SK-MEL-5 (cell line): ENCODE data around the gene MEI4. TPM values are rescaled to one million over a fixed set of nuclear protein-coding genes. Genes with fewer than 3 reads are reported as not detected.
"Not testable (repeated sequence)": the region's sequence is repeated elsewhere in the genome, so short reads cannot be mapped to it uniquely, and the experiment has no call there.

Experiments used
- DNase-seq: peaks from one replicate; pipeline ENCODE4 v3.0.0-alpha.2; 2016; ENCODE audit warnings: low read depth, low spot score
- in situ Hi-C: cut with HindIII; loops from 2 replicates; pipeline ENCODE4 v1.10.0; 2016; ENCODE audit warnings: low sequenced_read_pairs, high pct_unique_total_duplicates, low pct_unique_long_range_greater_than_20kb
- polyA plus RNA-seq, 2 experiments: library from polyadenylated mRNA; depleted of rRNA; stranded (reverse); fragments of >200 nt; gene quantifications; 2 replicates each; pipeline ENCODE4 v1.2.3, GENCODE V29; 2015
- total RNA-seq: library from RNA; depleted of rRNA; stranded (reverse); fragments of >200 nt; shearing (Covaris generic); gene quantifications from 2 replicates; pipeline ENCODE4 v1.2.3, GENCODE V29; 2014; rRNA removed

MEI4 gene
- total RNA-seq: 0.08 TPM in 1 of 2 replicates, not detected in the other
- polyA plus RNA-seq (2015; cell fraction: cytosol; rRNA removed): not detected in 2 replicates
- not detected in 2 replicates for polyA plus RNA-seq (2015; cell fraction: nucleus; rRNA removed)

GRCh38 chr6:77652739-77653138, at the start of gene MEI4:
Gene MEI4, plus strand, starts transcription at chr6:77653039. Its CDS starts 37,633 bp downstream, at chr6:77690672.
- in situ Hi-C loops: no loop called here
- no peak for DNase-seq

- in situ Hi-C loops: no loop called here
- DNase-seq: no peak
These were observed 48.4 kb upstream of the MEI4 start for GRCh38 chr6:77604476-77604875.

DNA sequence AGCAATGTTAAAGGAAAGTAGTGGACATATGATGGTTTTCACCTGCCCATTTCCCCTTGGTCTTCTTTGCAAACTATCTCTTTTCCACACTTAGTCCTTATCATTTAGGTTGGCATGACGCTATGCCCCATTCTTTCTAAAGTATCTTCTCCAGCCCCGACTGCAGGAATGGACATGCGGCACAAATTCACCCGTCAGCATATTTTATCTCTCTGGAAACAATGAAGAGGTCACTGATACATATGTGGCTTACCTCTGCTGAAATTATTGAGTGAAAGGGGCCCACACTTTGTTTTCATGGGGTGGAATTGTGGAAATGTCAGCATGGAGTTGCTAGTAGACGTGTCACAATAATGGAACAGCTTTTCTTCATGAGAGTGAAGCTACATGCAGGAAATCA, 45.8 kb upstream of the MEI4 start:
- no peak for DNase-seq
- in situ Hi-C loops: no loop called here

DNA sequence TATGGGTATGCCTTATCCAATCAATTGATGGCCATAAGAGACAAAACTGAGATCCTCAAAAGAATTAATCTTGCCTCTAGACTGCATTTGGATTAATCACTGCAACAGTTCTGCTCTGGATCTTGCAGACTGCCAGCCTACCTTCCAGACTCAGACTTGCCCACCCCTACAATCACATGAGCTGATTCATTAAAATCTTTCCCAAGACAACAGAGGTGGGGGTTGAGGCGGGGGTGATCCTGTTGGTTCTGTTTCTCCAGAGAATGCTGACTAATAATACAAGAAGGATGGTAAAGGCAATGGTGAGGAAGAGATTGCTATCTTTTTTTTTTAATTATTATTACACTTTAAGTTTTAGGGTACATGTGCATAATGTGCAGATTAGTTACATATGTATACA, 43.7 kb upstream of the MEI4 start:
- in situ Hi-C loops: no loop called here
- no peak for DNase-seq

DNA sequence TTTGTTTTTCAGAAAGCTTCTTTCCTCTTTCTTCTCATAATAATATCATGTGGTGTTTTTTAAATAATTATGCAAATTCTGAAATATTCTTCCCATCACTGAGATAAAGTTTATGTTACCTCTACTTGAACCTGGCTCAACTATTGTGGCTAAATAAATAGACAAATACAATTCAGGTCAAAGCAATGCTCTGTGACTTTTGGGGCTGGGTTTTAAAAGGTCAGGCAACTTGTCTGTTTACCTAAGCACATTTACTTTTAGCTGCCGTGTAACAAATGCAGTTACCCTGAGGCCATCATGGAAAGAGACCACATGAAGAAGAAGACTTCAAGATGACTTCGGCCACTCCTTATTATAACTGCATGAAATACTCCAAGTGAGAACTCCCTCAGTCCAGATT, 33.7 kb upstream of the MEI4 start:
- in situ Hi-C loops: no loop called here
- no peak for DNase-seq

GRCh38 chr6:77620278-77620882, 32.5 kb upstream of the MEI4 start:
- peak; percentile 56 for DNase-seq

DNA sequence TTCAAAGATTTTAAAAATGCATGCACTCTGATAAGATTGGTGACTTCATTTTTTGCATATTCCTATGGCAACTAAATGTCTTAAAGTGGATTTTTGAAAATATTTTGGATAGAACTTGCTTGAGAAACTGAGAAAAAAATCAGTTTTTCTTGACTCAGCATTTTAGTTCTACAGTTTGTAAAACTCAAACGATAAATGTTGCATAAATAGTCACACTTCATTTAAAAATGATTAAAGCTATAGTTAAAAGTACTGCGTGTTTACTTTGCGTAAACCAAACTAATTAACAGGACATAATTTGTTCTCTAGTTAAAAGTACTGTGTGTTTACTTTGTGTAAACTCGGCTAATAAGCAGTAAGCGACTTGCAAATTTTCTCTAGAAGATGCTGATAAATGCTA, 28.3 kb upstream of the MEI4 start:
- in situ Hi-C loops: no loop called here

More at GRCh38 chr6:77620278-77620882, 32.5 kb upstream of the MEI4 start:
- in situ Hi-C loops: no loop called here

GRCh38 chr6:77626426-77626825, 26.4 kb upstream of the MEI4 start:
- in situ Hi-C loops: no loop called here
- DNase-seq: no peak

More for the DNA sequence above, 28.3 kb upstream of the MEI4 start:
- no peak for DNase-seq

GRCh38 chr6:77630014-77630413, 22.8 kb upstream of the MEI4 start:
- no peak for DNase-seq
- in situ Hi-C loops: no loop called here

GRCh38 chr6:77633471-77633870, 19.4 kb upstream of the MEI4 start:
- in situ Hi-C loops: no loop called here

DNA sequence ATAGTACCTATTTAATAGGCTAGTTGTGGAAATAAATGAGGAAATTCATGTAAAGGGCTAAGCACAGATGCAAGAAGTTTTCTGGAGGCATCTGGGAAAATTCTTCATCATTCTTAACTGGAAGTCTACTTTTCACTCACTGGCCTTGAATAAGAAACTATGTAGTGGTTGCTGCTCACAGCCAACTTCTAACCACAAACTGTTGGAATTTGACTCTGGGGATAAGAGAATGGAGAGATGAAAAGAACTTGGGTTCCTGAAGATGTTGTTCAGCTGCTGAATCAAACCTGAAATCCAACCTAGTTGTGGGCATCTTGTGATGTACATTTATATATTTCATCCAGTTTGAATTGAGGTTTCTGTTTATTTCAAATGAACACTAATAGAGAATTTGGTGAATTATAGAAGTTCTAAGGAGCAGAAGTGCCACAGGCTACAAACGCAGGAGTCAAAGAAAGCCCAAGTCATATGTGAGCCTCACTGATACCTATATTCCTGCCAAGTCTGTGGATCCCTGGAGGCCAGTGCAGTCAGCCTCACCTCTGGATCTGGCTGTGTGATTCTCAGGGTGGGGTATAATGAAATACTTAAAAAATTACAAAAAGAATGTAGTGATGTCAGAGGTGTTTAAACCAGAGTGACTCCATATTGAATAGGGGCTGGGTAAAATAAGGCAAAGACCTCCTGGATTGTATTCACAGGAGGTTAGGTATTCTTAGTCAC, 18.7 kb upstream of the MEI4 start:
- no peak for DNase-seq
- in situ Hi-C loops: no loop called here

More at GRCh38 chr6:77633471-77633870, 19.4 kb upstream of the MEI4 start:
- DNase-seq: no peak

DNA sequence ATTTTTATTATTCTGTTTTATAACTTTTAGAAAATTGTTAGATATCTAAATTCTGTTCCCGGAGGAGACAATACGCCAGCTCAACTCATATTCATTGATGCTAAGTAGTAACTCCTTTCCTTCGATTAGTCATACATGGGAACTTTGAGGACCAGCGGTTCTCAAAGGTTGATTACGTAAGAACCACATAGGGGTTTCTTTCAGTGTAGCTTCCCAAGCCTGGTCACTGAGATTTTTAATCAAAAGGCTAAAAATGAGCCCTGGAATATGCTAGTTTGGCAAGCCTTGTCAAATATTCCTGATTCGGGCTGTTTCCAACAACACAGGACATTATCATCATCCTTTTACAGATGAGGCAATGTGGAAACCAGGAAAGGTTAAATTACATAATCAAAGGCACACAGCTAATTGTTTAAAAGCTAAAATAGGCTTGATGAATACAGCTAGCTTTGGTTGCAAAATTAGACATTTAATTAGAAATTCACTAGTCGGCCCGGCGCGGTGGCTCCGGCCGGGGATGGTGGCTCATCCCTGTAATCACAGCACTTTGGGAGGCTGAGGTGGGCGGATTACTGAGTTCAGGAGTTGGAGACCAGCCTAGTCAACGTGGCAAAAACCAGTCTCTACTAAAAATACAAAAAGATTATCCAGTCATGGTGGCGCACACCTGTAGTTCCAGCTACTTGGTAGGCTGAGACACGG, 14.6 kb upstream of the MEI4 start:
- no peak for DNase-seq
- in situ Hi-C loops: no loop called here

- no peak for DNase-seq
- in situ Hi-C loops: no loop called here
These were observed 8.6 kb upstream of the MEI4 start for GRCh38 chr6:77644102-77644705.

GRCh38 chr6:77650098-77650663, 2.7 kb upstream of the MEI4 start:
- in situ Hi-C loops: no loop called here
- peak; percentile 81 for DNase-seq

GRCh38 chr6:77653816-77654215, 977 bp downstream of the MEI4 start:
- in situ Hi-C loops: no loop called here
- DNase-seq: no peak

DNA sequence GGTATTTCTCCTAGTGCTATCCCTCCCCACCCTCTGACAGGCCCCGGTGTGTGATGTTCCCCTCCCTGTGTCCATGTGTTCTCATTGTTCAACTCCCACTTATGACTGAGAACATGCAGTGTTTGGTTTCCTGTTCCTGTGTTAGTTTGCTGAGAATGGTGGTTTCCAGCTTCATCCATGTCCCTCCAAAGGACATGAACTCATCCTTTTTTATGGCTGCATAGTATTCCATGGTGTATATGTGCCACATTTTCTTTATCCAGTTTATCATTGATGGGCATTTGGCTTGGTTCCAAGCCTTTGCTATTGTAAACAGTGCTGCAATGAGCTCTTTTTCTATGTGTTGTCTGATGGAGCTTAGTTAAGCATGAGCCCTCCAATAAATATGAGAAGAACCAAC, 2.2 kb downstream of the MEI4 start:
- DNase-seq, in situ Hi-C loops: not testable (repeated sequence)

DNA sequence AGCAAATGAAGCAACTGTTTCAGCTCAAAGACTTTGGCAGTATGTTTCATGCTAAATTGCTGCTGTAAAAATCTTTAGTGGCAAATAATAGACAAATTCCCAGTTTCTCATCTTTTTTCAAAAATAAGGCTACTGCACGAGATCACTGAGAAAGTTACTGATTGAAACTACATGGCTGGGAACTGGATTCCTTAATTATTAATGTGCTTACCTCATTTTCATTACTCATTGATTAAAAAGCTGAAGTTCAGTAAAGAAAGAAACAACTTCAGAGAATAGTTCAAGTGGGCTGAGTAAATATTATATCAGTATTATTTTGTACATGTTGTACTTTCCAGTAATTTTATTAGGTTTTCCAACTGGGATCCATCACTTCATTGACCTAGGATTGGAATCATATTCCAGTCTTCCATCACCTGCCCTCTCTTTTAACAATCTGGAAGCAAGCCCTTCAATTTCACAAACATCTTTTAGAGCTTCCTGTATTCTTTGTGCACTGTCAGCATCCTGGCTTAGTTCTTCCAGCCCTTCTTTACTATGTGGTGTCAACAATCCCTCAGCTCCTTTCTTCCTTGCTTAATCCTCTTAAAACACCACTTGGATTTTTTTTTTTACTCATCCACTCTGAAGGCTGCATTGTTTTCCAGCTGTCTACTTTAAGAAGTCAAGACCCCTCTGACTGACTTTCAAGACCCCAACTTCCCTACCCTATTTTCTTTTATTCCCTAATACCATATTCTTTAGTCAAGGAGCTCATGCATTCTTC, 4.3 kb downstream of the MEI4 start:
- no peak for DNase-seq
- in situ Hi-C loops: no loop called here
